GM18909 (cell line): Measurements from ENCODE around the gene INTS14.
"Not testable (repeated sequence)": the region's sequence is repeated elsewhere in the genome, so short reads cannot be mapped to it uniquely, and the experiment has no call there.

Source experiments
- ATAC-seq: cut with Tn5 transposase; IDR thresholded peaks from one replicate; pipeline ENCODE4 v1.9.1; 2021; ENCODE audit warnings: mild to moderate bottlenecking; ENCODE audit not compliant: unreplicated experiment, poor library complexity

Gene INTS14

GRCh38 chr15:65632780-65633375, 21.9 kb upstream of the INTS14 start:
- ATAC-seq: no peak

GRCh38 chr15:65631503-65631902, 20.6 kb upstream of the INTS14 start:
- ATAC-seq: peak; percentile 55

- peak; percentile 44 for ATAC-seq
Measured at GRCh38 chr15:65630760-65631159, 19.8 kb upstream of the INTS14 start.

GRCh38 chr15:65629548-65629947, 18.6 kb upstream of the INTS14 start:
- ATAC-seq: no peak

- ATAC-seq: no peak
Measured at GRCh38 chr15:65626856-65627255, 15.9 kb upstream of the INTS14 start.

- no peak for ATAC-seq
Measured at GRCh38 chr15:65623103-65623502, 12.2 kb upstream of the INTS14 start.

GRCh38 chr15:65621638-65622037, 10.7 kb upstream of the INTS14 start, which contains the start of gene SLC24A1:
Gene SLC24A1, plus strand, starts transcription at chr15:65621938. Its CDS starts 2,143 bp downstream, at chr15:65624081.
- ATAC-seq: no peak

GRCh38 chr15:65620833-65621232, 9.9 kb upstream of the INTS14 start:
- no peak for ATAC-seq

- ATAC-seq: no peak
Measured at GRCh38 chr15:65619626-65620290, 8.8 kb upstream of the INTS14 start.

- no peak for ATAC-seq
Measured at GRCh38 chr15:65618560-65619109, 7.7 kb upstream of the INTS14 start.

- ATAC-seq: not testable (repeated sequence)
Measured at GRCh38 chr15:65615887-65616286, 5.0 kb upstream of the INTS14 start.

GRCh38 chr15:65612949-65613744, 2.2 kb upstream of the INTS14 start:
- ATAC-seq: no peak

- ATAC-seq: no peak
Measured at GRCh38 chr15:65612616-65612946, 1.6 kb upstream of the INTS14 start.

GRCh38 chr15:65611888-65612615, 1.1 kb upstream of the INTS14 start:
- ATAC-seq: no peak

GRCh38 chr15:65603559-65603958, 7.4 kb downstream of the INTS14 start:
- ATAC-seq: no peak

- no peak for ATAC-seq
Measured at GRCh38 chr15:65603134-65603533, 7.8 kb downstream of the INTS14 start.

GRCh38 chr15:65599677-65600076, 11.3 kb downstream of the INTS14 start:
- no peak for ATAC-seq

GRCh38 chr15:65598468-65598867, 12.5 kb downstream of the INTS14 start:
- ATAC-seq: no peak

GRCh38 chr15:65595960-65596359, 15.0 kb downstream of the INTS14 start:
- ATAC-seq: no peak

GRCh38 chr15:65587094-65587493, 23.8 kb downstream of the INTS14 start:
- ATAC-seq: no peak
